ENCODE results near the gene SYDE1. TPM values are rescaled to one million over a fixed set of nuclear protein-coding genes. Genes with fewer than 3 reads are reported as not detected.

The SYDE1 gene
- total and polyA plus RNA-seq, 2 experiments from 2014 or later = 4.1 to 21.4 TPM

DNA sequence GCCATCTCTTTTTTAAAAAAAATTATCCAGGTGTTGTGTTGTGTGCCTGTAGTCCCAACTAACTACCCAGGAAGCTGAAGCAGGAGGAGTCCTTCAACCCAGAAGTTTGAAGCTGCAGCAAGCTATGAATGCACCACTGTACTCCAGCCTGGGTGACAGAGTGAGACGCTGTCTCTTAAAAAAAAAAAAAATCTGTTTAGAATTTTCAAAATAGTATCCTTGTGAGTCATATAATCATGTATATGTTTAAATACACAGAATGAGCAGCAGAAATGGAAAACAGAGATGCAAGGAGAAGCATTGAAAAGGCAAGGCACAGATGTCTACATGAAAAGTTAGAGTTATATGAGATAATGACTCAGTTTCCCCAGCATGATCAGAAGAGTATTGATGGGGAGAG, 31.2 kb downstream of the SYDE1 start:
- no peaks in the 10 kb centered on the region for H4K20me1 ChIP-seq (replicated peaks; ENCODE audit: insufficient read depth)
- peaks cover 29% of the 10 kb centered on the region for H3K9me3 Mint-ChIP-seq
- H3K27me3 Mint-ChIP-seq (ENCODE audit: insufficient read depth, low read depth, poor library complexity) = peaks cover 2% of the 10 kb centered on the region
- no peaks in the 10 kb centered on the region for H3K36me3 ChIP-seq (ENCODE audit: insufficient read depth)
- H3K4me3 Mint-ChIP-seq = no peak overlapping the region
- H3K79me2 ChIP-seq (replicated peaks; ENCODE audit: insufficient read depth) = no peaks in the 10 kb centered on the region
- H3K27me3 ChIP-seq (ENCODE audit: insufficient read depth) = no peaks in the 10 kb centered on the region
- no peaks in the 10 kb centered on the region; the same call in 2 of the 3 replicates for H3K36me3 Mint-ChIP-seq (ENCODE audit: low read depth)
- H3K27ac ChIP-seq (ENCODE audit: low read depth) = no peak overlapping the region
- no peak overlapping the region for H2AFZ ChIP-seq
- H3K4me1 ChIP-seq (ENCODE audit: insufficient read depth) = no peaks in the 10 kb centered on the region
- no peaks in the 10 kb centered on the region for H3K9me2 ChIP-seq (ENCODE audit: insufficient read depth)
- ATAC-seq (no peak), DNase-seq (ENCODE audit: low spot score) (no peak)
- no peak overlapping the region for H3K4me3 ChIP-seq
- H3K4me1 Mint-ChIP-seq = no peaks in the 10 kb centered on the region
- no peak overlapping the region for H3K4me2 ChIP-seq
- no peaks in the 10 kb centered on the region for H3F3A ChIP-seq (replicated peaks; ENCODE audit: low read depth)
- TF ChIP-seq, protein P1, sequence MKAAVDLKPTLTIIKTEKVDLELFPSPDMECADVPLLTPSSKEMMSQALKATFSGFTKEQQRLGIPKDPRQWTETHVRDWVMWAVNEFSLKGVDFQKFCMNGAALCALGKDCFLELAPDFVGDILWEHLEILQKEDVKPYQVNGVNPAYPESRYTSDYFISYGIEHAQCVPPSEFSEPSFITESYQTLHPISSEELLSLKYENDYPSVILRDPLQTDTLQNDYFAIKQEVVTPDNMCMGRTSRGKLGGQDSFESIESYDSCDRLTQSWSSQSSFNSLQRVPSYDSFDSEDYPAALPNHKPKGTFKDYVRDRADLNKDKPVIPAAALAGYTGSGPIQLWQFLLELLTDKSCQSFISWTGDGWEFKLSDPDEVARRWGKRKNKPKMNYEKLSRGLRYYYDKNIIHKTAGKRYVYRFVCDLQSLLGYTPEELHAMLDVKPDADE (IDR thresholded peaks at IDR 0.05) = no peak
- TF ChIP-seq CREB1 (CRISPR knock-in tag; IDR thresholded peaks at IDR 0.05; ENCODE audit: low read depth) (no peak), EZH2phosphoT487 (IDR thresholded peaks at IDR 0.05; ENCODE audit: unreplicated experiment) (no peak), NANOG (IDR thresholded peaks at IDR 0.05; ENCODE audit: borderline replicate concordance) (no peak), REST (IDR thresholded peaks at IDR 0.05; ENCODE audit: unreplicated experiment) (no peak), CTCF (conservative IDR thresholded peaks at IDR 0.05; ENCODE audit: low read depth in 2 of 2) (no peak), ZNF114 (CRISPR knock-in tag; IDR thresholded peaks at IDR 0.05) (no peak), JUNB (IDR thresholded peaks at IDR 0.05; ENCODE audit: unreplicated experiment) (no peak), ZNF462 (CRISPR knock-in tag; IDR thresholded peaks at IDR 0.05) (no peak)
- no peak overlapping the region for H3K27ac Mint-ChIP-seq
